Liver (tissue), 9 donors: ENCODE measurements around the gene KLF2. TPM values are rescaled to one million over a fixed set of nuclear protein-coding genes. Genes with fewer than 3 reads are reported as not detected.

Experiments
- DNase-seq: peaks from one replicate; pipeline ENCODE4 v3.0.0-alpha.2; 2017; ENCODE audit warnings: low spot score
- H3K27ac ChIP-seq, 2 donors: one replicate each; pipeline ENCODE4 v1.7.0; 2013; ENCODE audit warnings: inconsistent platforms in 2 of 2, low read length in 2 of 2, control low read depth in 1 of 2, low read depth in 1 of 2, mild to moderate bottlenecking in 1 of 2
- H3K27me3 ChIP-seq, 4 donors: one replicate each; pipeline versions ENCODE4 v1.6.1 to v1.7.0; 2013; ENCODE audit warnings: low read length in 3 of 4, inconsistent platforms in 1 of 4, mild to moderate bottlenecking in 1 of 4, moderate library complexity in 1 of 4; ENCODE audit not compliant: control insufficient read depth in 4 of 4, insufficient read depth in 4 of 4
- H3K36me3 ChIP-seq, 4 donors: one replicate each; pipeline versions ENCODE4 v1.6.1 to v1.7.0; 2013; ENCODE audit warnings: low read length in 3 of 4, mild to moderate bottlenecking in 3 of 4, low read depth in 1 of 4, moderate library complexity in 1 of 4; ENCODE audit not compliant: control insufficient read depth in 4 of 4, insufficient read depth in 3 of 4
- H3K4me1 ChIP-seq, 4 donors: one replicate each; pipeline versions ENCODE4 v1.6.1 to v1.7.0; 2013; ENCODE audit warnings: low read length in 3 of 4, mild to moderate bottlenecking in 3 of 4, moderate library complexity in 1 of 4; ENCODE audit not compliant: control insufficient read depth in 4 of 4, insufficient read depth in 4 of 4
- H3K4me3 ChIP-seq, 3 donors: one replicate each; pipeline versions ENCODE4 v1.6.1 to v1.7.0; 2013; ENCODE audit warnings: low read length in 3 of 3, control low read depth in 1 of 3, low read depth in 1 of 3, mild to moderate bottlenecking in 1 of 3
- H3K9ac ChIP-seq, 2 donors: one replicate each; pipeline ENCODE4 v1.7.0; 2013; ENCODE audit warnings: low read length in 2 of 2, mild to moderate bottlenecking in 2 of 2, moderate library complexity in 2 of 2, control low read depth in 1 of 2, low read depth in 1 of 2
- H3K9me3 ChIP-seq, 4 donors: one replicate each; pipeline versions ENCODE4 v1.6.1 to v1.7.0; 2013; ENCODE audit warnings: low read length in 3 of 4; ENCODE audit not compliant: control insufficient read depth in 4 of 4
- EGR1 ChIP-seq, 2 donors: IDR thresholded peaks; 2 replicates each; pipeline ENCODE4 v1.6.1; 2016 to 2018; ENCODE audit warnings: antibody characterized with exemption in 2 of 2, low read depth in 2 of 2
- FOXA1 ChIP-seq: IDR thresholded peaks from 2 replicates; pipeline ENCODE4 v1.6.1; 2016; ENCODE audit warnings: antibody characterized with exemption
- FOXA2 ChIP-seq: IDR thresholded peaks from 2 replicates; pipeline ENCODE4 v1.6.1; 2016; ENCODE audit warnings: antibody characterized with exemption
- GABPA ChIP-seq, 2 donors: IDR thresholded peaks in 1 of 2; conservative IDR thresholded peaks in 1 of 2; 2 replicates each; pipeline ENCODE4 v1.6.1; 2016; ENCODE audit warnings: antibody characterized with exemption in 2 of 2, mild to moderate bottlenecking in 1 of 2, moderate library complexity in 1 of 2
- HNF4A ChIP-seq, 2 donors: conservative IDR thresholded peaks; 2 replicates each; pipeline ENCODE4 v1.6.1; 2016; ENCODE audit warnings: antibody characterized with exemption in 2 of 2, mild to moderate bottlenecking in 2 of 2
- HNF4G ChIP-seq: IDR thresholded peaks from 2 replicates; pipeline ENCODE4 v1.6.1; 2016; ENCODE audit warnings: antibody characterized with exemption
- JUND ChIP-seq, 2 donors: IDR thresholded peaks; 2 replicates each; pipeline ENCODE4 v1.6.1; 2016; ENCODE audit warnings: antibody characterized with exemption in 2 of 2
- MAX ChIP-seq: IDR thresholded peaks from 2 replicates; pipeline ENCODE4 v1.6.1; 2016; ENCODE audit warnings: antibody characterized with exemption
- NR2F2 ChIP-seq: IDR thresholded peaks from 2 replicates; pipeline ENCODE4 v1.6.1; 2016; ENCODE audit warnings: antibody characterized with exemption
- RAD21 ChIP-seq, 2 donors: IDR thresholded peaks; 2 replicates each; pipeline ENCODE4 v1.6.1; 2016; ENCODE audit warnings: antibody characterized with exemption in 2 of 2, mild to moderate bottlenecking in 2 of 2
- REST ChIP-seq: IDR thresholded peaks from 2 replicates; pipeline ENCODE4 v1.6.1; 2016; ENCODE audit warnings: antibody characterized with exemption, mild to moderate bottlenecking
- SP1 ChIP-seq: IDR thresholded peaks from 2 replicates; pipeline ENCODE4 v1.6.1; 2018; ENCODE audit warnings: antibody characterized with exemption, mild to moderate bottlenecking
- TAF1 ChIP-seq: conservative IDR thresholded peaks from 2 replicates; pipeline ENCODE4 v1.6.1; 2016; ENCODE audit warnings: antibody characterized with exemption, mild to moderate bottlenecking
- YY1 ChIP-seq: IDR thresholded peaks from 2 replicates; pipeline ENCODE4 v1.6.1; 2016; ENCODE audit warnings: antibody characterized with exemption, mild to moderate bottlenecking
- ZBTB33 ChIP-seq: IDR thresholded peaks from 2 replicates; pipeline ENCODE4 v1.6.1; 2016; ENCODE audit warnings: antibody characterized with exemption
- WGBS: extraction: QIAGEN DNeasy Blood & Tissue Kit; methylation state at CpG from one replicate; pipeline ENCODE4 v1.1.7; 2013; 5-methylcytosine and 5-hydroxymethylcytosine counted together
- polyA plus RNA-seq, 2 donors: library from polyadenylated mRNA; stranded (reverse) in 1 of 2; unstranded in 1 of 2; fragments of 200-250 nt in 1 of 2; fragments of >200 nt in 1 of 2; fragmentation: Nextera tagmentation in 1 of 2; extraction: Ambion mirVana in 1 of 2; gene quantifications; one replicate each; pipeline versions ENCODE4 v1.2.1 to v1.2.3, GENCODE V29; 2013 to 2015
- total RNA-seq, 2 donors: library from RNA; depleted of rRNA; stranded (reverse); fragments of >200 nt; gene quantifications; one replicate each; pipeline ENCODE4 v1.2.3, GENCODE V29; 2014
- TF ChIP-seq, protein P1 (sequence below): fragments of 150-350 bp; IDR thresholded peaks from 2 replicates; pipeline ENCODE4 v1.5.1; 2017; ENCODE audit warnings: improper control_type of control experiment, low read depth, low read length; ENCODE audit not compliant: missing input control
- TF ChIP-seq, protein P2 (sequence below): IDR thresholded peaks from 2 replicates; pipeline ENCODE4 v1.6.1; 2016; ENCODE audit warnings: antibody characterized with exemption
- donor health status: healthy.
- donor health status: healthy.
- donor health status: healthy.
- donor health status: healthy.
- donor health status: healthy.

Gene KLF2
- total and polyA plus RNA-seq, 4 donors = 3.9 to 11.2 (median 4.2) TPM

DNA sequence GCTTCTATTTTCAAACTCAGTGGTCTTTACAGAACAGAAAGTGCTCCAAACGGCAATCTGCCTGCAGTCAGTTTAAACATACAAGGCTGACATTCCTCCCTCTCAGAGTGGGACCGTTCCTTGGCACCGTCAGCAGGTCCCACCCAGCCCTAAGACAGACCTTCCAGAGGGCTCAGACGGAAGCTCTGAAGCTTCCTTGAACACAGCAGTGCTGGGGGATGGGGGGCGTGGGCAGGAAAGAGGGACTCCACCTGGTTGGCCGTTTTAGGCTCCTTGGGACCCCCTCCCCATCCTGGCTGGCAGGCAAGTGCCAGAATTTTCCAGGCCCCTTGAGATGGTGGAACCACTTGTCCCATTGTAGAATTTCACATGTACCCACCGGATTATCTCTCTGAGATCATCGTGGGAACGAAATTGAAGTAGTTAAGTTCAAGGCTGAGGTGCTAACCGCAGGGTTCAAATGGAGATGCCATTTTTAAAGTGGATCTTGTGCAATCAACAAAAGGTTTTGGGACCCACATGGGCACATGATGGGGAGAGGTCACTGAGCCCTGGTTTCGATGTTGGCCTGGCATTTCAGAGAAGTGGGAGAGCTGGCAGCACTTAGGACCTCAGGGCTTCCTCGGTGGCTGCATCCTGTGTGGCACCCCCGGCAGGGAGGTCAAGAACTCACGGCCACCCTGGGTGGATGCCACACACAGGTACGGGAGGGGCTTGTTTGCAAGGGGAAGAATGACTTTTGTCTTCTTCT, 46.2 kb downstream of the KLF2 start:
- H3K4me1 ChIP-seq = peaks cover 8 to 42% (median 31%) of the 10 kb centered on the region in 4 donors
- H3K4me3 ChIP-seq = no peak overlapping the region
- WGBS = 74% methylated on average over 15 of the region's 15 CpGs
- TF ChIP-seq GABPA (IDR thresholded peaks at IDR 0.05 in 1 of 2, conservative IDR thresholded peaks at IDR 0.05 in 1 of 2) = no peak
- TF ChIP-seq ZBTB33 = no peak
- no peak for TF ChIP-seq NR2F2
- TF ChIP-seq FOXA1 = no peak
- TF ChIP-seq TAF1 = no peak
- TF ChIP-seq HNF4G = no peak
- TF ChIP-seq HNF4A (conservative IDR thresholded peaks at IDR 0.05) = no peak
- no peak for TF ChIP-seq YY1
- no peak overlapping the region for H3K27ac ChIP-seq
- H3K9me3 ChIP-seq = no peaks in the 10 kb centered on the region
- peaks cover 0 to 11% (median 5%) of the 10 kb centered on the region in 4 donors for H3K36me3 ChIP-seq
- no peak overlapping the region for H3K9ac ChIP-seq
- H3K27me3 ChIP-seq = no peaks in the 10 kb centered on the region
- DNase-seq = no peak

GRCh38 chr19:16371540-16371986, 46.9 kb downstream of the KLF2 start:
- Histone ChIP-seq H3K9me3 (no peaks in the 10 kb centered on the region), H3K9ac (no peak overlapping the region), H3K4me3 (no peak overlapping the region), H3K27me3 (no peaks in the 10 kb centered on the region), H3K36me3 (peaks cover 0 to 16% (median 8%) of the 10 kb centered on the region in 4 donors), H3K4me1 (peaks cover 8 to 36% (median 30%) of the 10 kb centered on the region in 4 donors), H3K27ac (peak overlapping the region in 1 of 2 donors; percentile 46)
- 58% methylated on average over 18 of the region's 18 CpGs for WGBS
- TF ChIP-seq FOXA1 (no peak), SP1 (peak; percentile 23), NR2F2 (peak; percentile 36)
- no peak for DNase-seq

- no peak overlapping the region for H3K9ac ChIP-seq
- WGBS = 79% methylated on average over 17 of the region's 17 CpGs
- H3K4me3 ChIP-seq = no peak overlapping the region
- TF ChIP-seq, protein P1, sequence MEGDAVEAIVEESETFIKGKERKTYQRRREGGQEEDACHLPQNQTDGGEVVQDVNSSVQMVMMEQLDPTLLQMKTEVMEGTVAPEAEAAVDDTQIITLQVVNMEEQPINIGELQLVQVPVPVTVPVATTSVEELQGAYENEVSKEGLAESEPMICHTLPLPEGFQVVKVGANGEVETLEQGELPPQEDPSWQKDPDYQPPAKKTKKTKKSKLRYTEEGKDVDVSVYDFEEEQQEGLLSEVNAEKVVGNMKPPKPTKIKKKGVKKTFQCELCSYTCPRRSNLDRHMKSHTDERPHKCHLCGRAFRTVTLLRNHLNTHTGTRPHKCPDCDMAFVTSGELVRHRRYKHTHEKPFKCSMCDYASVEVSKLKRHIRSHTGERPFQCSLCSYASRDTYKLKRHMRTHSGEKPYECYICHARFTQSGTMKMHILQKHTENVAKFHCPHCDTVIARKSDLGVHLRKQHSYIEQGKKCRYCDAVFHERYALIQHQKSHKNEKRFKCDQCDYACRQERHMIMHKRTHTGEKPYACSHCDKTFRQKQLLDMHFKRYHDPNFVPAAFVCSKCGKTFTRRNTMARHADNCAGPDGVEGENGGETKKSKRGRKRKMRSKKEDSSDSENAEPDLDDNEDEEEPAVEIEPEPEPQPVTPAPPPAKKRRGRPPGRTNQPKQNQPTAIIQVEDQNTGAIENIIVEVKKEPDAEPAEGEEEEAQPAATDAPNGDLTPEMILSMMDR = no peak
- TF ChIP-seq YY1 = no peak
- TF ChIP-seq MAX = no peak
- no peak for TF ChIP-seq SP1
- TF ChIP-seq, protein P2, sequence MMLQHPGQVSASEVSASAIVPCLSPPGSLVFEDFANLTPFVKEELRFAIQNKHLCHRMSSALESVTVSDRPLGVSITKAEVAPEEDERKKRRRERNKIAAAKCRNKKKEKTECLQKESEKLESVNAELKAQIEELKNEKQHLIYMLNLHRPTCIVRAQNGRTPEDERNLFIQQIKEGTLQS = no peak
- TF ChIP-seq TAF1 = no peak
- TF ChIP-seq HNF4G = no peak
- TF ChIP-seq FOXA2 = no peak
- TF ChIP-seq EGR1 (IDR thresholded peaks at IDR 0.05; ENCODE audit: low read depth in 2 of 2) = no peak
- no peak for TF ChIP-seq NR2F2
- no peak for TF ChIP-seq RAD21 (IDR thresholded peaks at IDR 0.05)
- no peak for TF ChIP-seq REST
- no peak for TF ChIP-seq FOXA1
- TF ChIP-seq JUND (IDR thresholded peaks at IDR 0.05) = no peak
- no peak for TF ChIP-seq GABPA (IDR thresholded peaks at IDR 0.05 in 1 of 2, conservative IDR thresholded peaks at IDR 0.05 in 1 of 2)
- no peak for TF ChIP-seq HNF4A (conservative IDR thresholded peaks at IDR 0.05)
These were observed 47.7 kb downstream of the KLF2 start for GRCh38 chr19:16372065-16372915.

More at GRCh38 chr19:16372065-16372915, 47.7 kb downstream of the KLF2 start:
- Histone ChIP-seq H3K9me3 (no peaks in the 10 kb centered on the region), H3K27ac (peak overlapping the region; percentile 29 to 46), H3K27me3 (no peaks in the 10 kb centered on the region), H3K4me1 (peaks cover 8 to 36% (median 28%) of the 10 kb centered on the region in 4 donors), H3K36me3 (peaks cover 0 to 23% (median 8%) of the 10 kb centered on the region in 4 donors)
- no peak for DNase-seq
